ENCODE results near the gene TLR9. TPM values are rescaled to one million over a fixed set of nuclear protein-coding genes. Genes with fewer than 3 reads are reported as not detected.
A peak's percentile ranks its signal among the peaks of the same experiment; 100 is the strongest.

TLR9 gene
- polyA plus RNA-seq, 3 donors from 2014 or later, result not detected

GRCh38 chr3:52174896-52175295, 50.5 kb downstream of the TLR9 start:
- H3K27ac Mint-ChIP-seq, result no peak overlapping the region
- no peaks in the 10 kb centered on the region for H3K4me1 Mint-ChIP-seq
- H3K9me3 Mint-ChIP-seq, result no peaks in the 10 kb centered on the region
- no peaks in the 10 kb centered on the region for H3K36me3 Mint-ChIP-seq
- no peak for DNase-seq
- H3K4me3 Mint-ChIP-seq, result no peak overlapping the region
- peaks cover 0 to 3% (median 2%) of the 10 kb centered on the region in 3 donors for H3K27me3 Mint-ChIP-seq (ENCODE audit: low read depth in 3 of 3)

- Mint-ChIP-seq H3K36me3 (no peaks in the 10 kb centered on the region), H3K27me3 (ENCODE audit: low read depth in 3 of 3) (peaks cover 0 to 2% (median 2%) of the 10 kb centered on the region in 3 donors), H3K4me1 (no peaks in the 10 kb centered on the region), H3K27ac (no peak overlapping the region), H3K4me3 (no peak overlapping the region), H3K9me3 (no peaks in the 10 kb centered on the region)
- no peak for DNase-seq
Observed at GRCh38 chr3:52173101-52173500, 52.3 kb downstream of the TLR9 start.

- Mint-ChIP-seq H3K27me3 (ENCODE audit: low read depth in 3 of 3) (peaks cover 0 to 4% (median 2%) of the 10 kb centered on the region in 3 donors), H3K4me1 (no peaks in the 10 kb centered on the region), H3K9me3 (no peaks in the 10 kb centered on the region), H3K27ac (no peak overlapping the region), H3K4me3 (no peak overlapping the region), H3K36me3 (no peaks in the 10 kb centered on the region)
- no peak for DNase-seq
Observed at GRCh38 chr3:52172262-52172757, 53.1 kb downstream of the TLR9 start.

GRCh38 chr3:52171514-52172261, 53.8 kb downstream of the TLR9 start:
- no peak for DNase-seq
- Mint-ChIP-seq H3K36me3 (no peaks in the 10 kb centered on the region), H3K4me3 (no peak overlapping the region), H3K9me3 (no peaks in the 10 kb centered on the region), H3K27ac (peak overlapping the region in 2 of 6 donors; percentile 7 to 36), H3K4me1 (no peaks in the 10 kb centered on the region), H3K27me3 (ENCODE audit: low read depth in 3 of 3) (peaks cover 0 to 4% (median 2%) of the 10 kb centered on the region in 3 donors)

Other genes with a start within 250 kb of the TLR9 start
- 10 to 100 TPM; 19.0 to 52.7 (median 23.8) TPM for gene ACY1, start 242.1 kb downstream of the TLR9 start, polyA plus RNA-seq
- gene RPL29, start 229.8 kb downstream of the TLR9 start, polyA plus RNA-seq, result 1,000 to 10,000 TPM in 1 of 3 donors, 100 to 1,000 TPM in 2; 501 to 1,073 (median 800) TPM
- gene DUSP7, start 169.1 kb downstream of the TLR9 start, polyA plus RNA-seq, result 1 to 10 TPM; 1.2 to 4.3 (median 1.6) TPM
- 1 to 10 TPM in 2 of 3 donors, not detected in 1; 2.9 to 4.0 TPM for gene POC1A, start 71.2 kb downstream of the TLR9 start, polyA plus RNA-seq
- gene ALAS1, start 27.5 kb downstream of the TLR9 start, polyA plus RNA-seq, result 10 to 100 TPM; 18.0 to 37.0 (median 27.4) TPM
- gene TWF2, start 13.5 kb upstream of the TLR9 start, polyA plus RNA-seq, result 100 to 1,000 TPM in 2 of 3 donors, 10 to 100 TPM in 1; 96.4 to 159 (median 143) TPM
- 10 to 100 TPM; 57.1 to 83.6 (median 66.8) TPM for gene PPM1M, start 20.1 kb upstream of the TLR9 start, polyA plus RNA-seq
- gene WDR82, start 53.0 kb upstream of the TLR9 start, polyA plus RNA-seq, result 10 to 100 TPM; 76.9 to 99.5 (median 81.5) TPM
- 10 to 100 TPM in 2 of 3 donors, 1 to 10 TPM in 1; 8.2 to 14.5 (median 12.1) TPM for gene GLYCTK, start 62.2 kb upstream of the TLR9 start, polyA plus RNA-seq
- 1 to 10 TPM in 1 of 3 donors, under 1 TPM in 2; 0.31 to 1.8 (median 0.73) TPM for gene DNAH1, start 90.7 kb upstream of the TLR9 start, polyA plus RNA-seq
- 10 to 100 TPM in 2 of 3 donors, 1 to 10 TPM in 1; 6.4 to 30.9 (median 13.4) TPM for gene BAP1, start 184.4 kb upstream of the TLR9 start, polyA plus RNA-seq
- gene PHF7, start 185.0 kb upstream of the TLR9 start, polyA plus RNA-seq, result 1 to 10 TPM; 4.2 to 9.4 (median 6.8) TPM
- gene SEMA3G, start 219.5 kb upstream of the TLR9 start, polyA plus RNA-seq, result not detected
- gene TNNC1, start 228.4 kb upstream of the TLR9 start, polyA plus RNA-seq, result not detected
- gene NISCH, start 230.0 kb upstream of the TLR9 start, polyA plus RNA-seq, result 10 to 100 TPM; 11.3 to 25.9 (median 12.3) TPM

All from immature natural killer cell (primary cell).